Pons (tissue), 1 donor: ENCODE measurements around the gene ANGPT4.
"Not testable (repeated sequence)": the region's sequence is repeated elsewhere in the genome, so short reads cannot be mapped to it uniquely, and the experiment has no call there.

Source experiments
- DNase-seq: peaks from one replicate; pipeline ENCODE4 v3.0.0-alpha.2; 2016; ENCODE audit warnings: low spot score

The ANGPT4 gene

GRCh38 chr20:905396-905961 is 10.7 kb downstream of the ANGPT4 start:
- DNase-seq: peak; percentile 63

- no peak for DNase-seq
These were observed 12.0 kb downstream of the ANGPT4 start for GRCh38 chr20:904039-904545.

GRCh38 chr20:897436-897835 is 18.7 kb downstream of the ANGPT4 start:
- not testable (repeated sequence) for DNase-seq

GRCh38 chr20:896501-897025 is 19.6 kb downstream of the ANGPT4 start:
- DNase-seq: no peak

GRCh38 chr20:892371-892770 is 23.8 kb downstream of the ANGPT4 start:
- not testable (repeated sequence) for DNase-seq

- DNase-seq: no peak
These were observed 24.4 kb downstream of the ANGPT4 start for GRCh38 chr20:891706-892080.

GRCh38 chr20:891058-891705 is 25.0 kb downstream of the ANGPT4 start:
- DNase-seq: peak; percentile 27

GRCh38 chr20:890666-891057 is 25.5 kb downstream of the ANGPT4 start:
- no peak for DNase-seq

GRCh38 chr20:889932-890463 is 26.1 kb downstream of the ANGPT4 start:
- no peak for DNase-seq

- no peak for DNase-seq
These were observed 27.0 kb downstream of the ANGPT4 start for GRCh38 chr20:889106-889505.

GRCh38 chr20:888057-888456 is 28.1 kb downstream of the ANGPT4 start:
- DNase-seq: no peak

- no peak for DNase-seq
These were observed 29.0 kb downstream of the ANGPT4 start for GRCh38 chr20:887137-887536.

- no peak for DNase-seq
These were observed 30.9 kb downstream of the ANGPT4 start for GRCh38 chr20:884983-885952.

- no peak for DNase-seq
These were observed 34.4 kb downstream of the ANGPT4 start for GRCh38 chr20:881783-882144.

- no peak for DNase-seq
These were observed 34.9 kb downstream of the ANGPT4 start for GRCh38 chr20:881051-881782.

GRCh38 chr20:879626-880025 is 36.5 kb downstream of the ANGPT4 start:
- no peak for DNase-seq

GRCh38 chr20:878511-879307 is 37.4 kb downstream of the ANGPT4 start:
- DNase-seq: no peak

- DNase-seq: no peak
These were observed 38.3 kb downstream of the ANGPT4 start for GRCh38 chr20:877814-878213.

- DNase-seq: no peak
These were observed 41.0 kb downstream of the ANGPT4 start for GRCh38 chr20:875115-875514.

GRCh38 chr20:873875-874607 is 42.1 kb downstream of the ANGPT4 start:
- no peak for DNase-seq
